HFFc6 (cell line): Measurements from ENCODE around the gene DCAF8. TPM values are rescaled to one million over a fixed set of nuclear protein-coding genes. Genes with fewer than 3 reads are reported as not detected.

Experiments
- DNase-seq: peaks from one replicate; pipeline ENCODE4 v3.0.0-alpha.2; 2018
- H3K27ac Mint-ChIP-seq: 2 replicates; pipeline ENCODE4 v1.8.0; 2020; ENCODE audit warnings: mild to moderate bottlenecking, mixed read lengths
- H3K27me3 Mint-ChIP-seq: 2 replicates; pipeline ENCODE4 v1.8.0; 2021; ENCODE audit warnings: mild to moderate bottlenecking, moderate library complexity, mixed read lengths; ENCODE audit not compliant: insufficient read depth
- H3K36me3 Mint-ChIP-seq: 2 replicates; pipeline ENCODE4 v1.8.0; 2021; ENCODE audit warnings: low read depth, mixed read lengths
- H3K4me1 Mint-ChIP-seq: 2 replicates; pipeline ENCODE4 v1.8.0; 2020; ENCODE audit warnings: low read depth, mixed read lengths
- H3K4me3 Mint-ChIP-seq: 2 replicates; pipeline ENCODE4 v1.8.0; 2020; ENCODE audit warnings: mild to moderate bottlenecking, moderate library complexity, mixed read lengths
- H3K9me3 Mint-ChIP-seq: 2 replicates; pipeline ENCODE4 v1.8.0; 2020; ENCODE audit warnings: mild to moderate bottlenecking, mixed read lengths
- total RNA-seq, 6 experiments: library from RNA; stranded (reverse); fragmentation: NEBNext Ultra II Directional; extraction: Animal tissue kit (Norgen Biotek cat#: 25700); gene quantifications; 2 replicates in 1 of 6; 3 replicates in 5 of 6; pipeline ENCODE4 v1.2.3, GENCODE V29; 2021
- TF ChIP-seq, protein P1 (sequence below): fragments of 200-600 bp; sonication (generic); IDR thresholded peaks from 2 replicates; pipeline ENCODE4 v1.5.0; 2021; ENCODE audit warnings: antibody characterized with exemption, mild to moderate bottlenecking

DCAF8 gene
- total RNA-seq, 6 experiments from 2014 or later: 65.9 to 73.0 (median 70.1) TPM

DNA sequence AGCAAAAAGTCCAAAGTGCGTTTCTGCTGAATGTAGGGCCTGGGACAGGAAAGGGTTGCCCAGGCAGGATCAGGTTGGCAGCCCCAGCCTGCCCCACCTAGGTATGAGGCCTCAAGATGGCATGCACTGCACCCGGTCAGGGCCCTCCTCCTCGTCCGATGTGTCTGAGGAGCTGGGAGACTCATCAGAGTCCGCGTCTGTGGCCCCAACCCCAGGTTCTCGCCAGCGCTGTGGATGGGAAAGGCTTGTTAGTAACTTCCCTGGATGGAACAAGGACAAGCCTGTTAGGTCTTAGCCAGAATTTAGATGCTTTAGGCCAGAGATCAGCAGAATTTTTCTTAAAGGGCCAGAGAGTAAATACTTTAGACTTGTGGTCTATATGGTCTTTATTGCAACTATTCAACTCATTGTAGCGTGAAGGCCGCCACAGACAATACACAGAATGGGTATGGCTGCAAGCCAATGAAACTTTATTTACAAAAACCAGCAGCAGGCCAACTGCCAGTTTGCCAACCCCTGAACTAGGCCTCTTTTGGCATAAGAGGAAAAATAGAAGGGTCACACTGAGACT, 44.8 kb downstream of the DCAF8 start:
- Mint-ChIP-seq H3K27ac (peak overlapping the region; percentile 90), H3K36me3 (peaks cover 40% of the 10 kb centered on the region), H3K9me3 (no peaks in the 10 kb centered on the region)

DNA sequence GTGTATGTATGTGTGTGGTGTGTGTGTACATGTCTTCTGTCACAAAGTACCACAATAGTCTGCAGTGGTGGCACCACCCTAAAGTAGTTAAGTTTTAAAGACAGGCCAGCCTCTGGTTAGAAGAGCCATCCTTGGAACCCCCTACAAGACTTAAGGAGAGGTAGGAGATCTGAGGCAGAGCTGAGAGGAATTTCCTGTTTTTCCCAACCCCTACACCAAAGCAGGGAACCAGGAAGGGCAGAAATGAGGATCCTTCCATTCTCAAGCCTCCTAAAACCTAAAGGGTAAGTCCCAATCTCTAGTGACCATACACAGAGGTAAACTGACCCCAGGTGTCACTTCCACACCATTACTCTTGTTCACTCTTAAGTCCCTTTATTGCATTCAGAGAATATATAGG, 46.0 kb downstream of the DCAF8 start:
- no peaks in the 10 kb centered on the region for H3K9me3 Mint-ChIP-seq
- H3K4me3 Mint-ChIP-seq: no peak overlapping the region
- peaks cover 7% of the 10 kb centered on the region for H3K27me3 Mint-ChIP-seq
- H3K36me3 Mint-ChIP-seq: peaks cover 51% of the 10 kb centered on the region
- no peak for DNase-seq
- peaks cover 74% of the 10 kb centered on the region for H3K4me1 Mint-ChIP-seq
- TF ChIP-seq, protein P1, sequence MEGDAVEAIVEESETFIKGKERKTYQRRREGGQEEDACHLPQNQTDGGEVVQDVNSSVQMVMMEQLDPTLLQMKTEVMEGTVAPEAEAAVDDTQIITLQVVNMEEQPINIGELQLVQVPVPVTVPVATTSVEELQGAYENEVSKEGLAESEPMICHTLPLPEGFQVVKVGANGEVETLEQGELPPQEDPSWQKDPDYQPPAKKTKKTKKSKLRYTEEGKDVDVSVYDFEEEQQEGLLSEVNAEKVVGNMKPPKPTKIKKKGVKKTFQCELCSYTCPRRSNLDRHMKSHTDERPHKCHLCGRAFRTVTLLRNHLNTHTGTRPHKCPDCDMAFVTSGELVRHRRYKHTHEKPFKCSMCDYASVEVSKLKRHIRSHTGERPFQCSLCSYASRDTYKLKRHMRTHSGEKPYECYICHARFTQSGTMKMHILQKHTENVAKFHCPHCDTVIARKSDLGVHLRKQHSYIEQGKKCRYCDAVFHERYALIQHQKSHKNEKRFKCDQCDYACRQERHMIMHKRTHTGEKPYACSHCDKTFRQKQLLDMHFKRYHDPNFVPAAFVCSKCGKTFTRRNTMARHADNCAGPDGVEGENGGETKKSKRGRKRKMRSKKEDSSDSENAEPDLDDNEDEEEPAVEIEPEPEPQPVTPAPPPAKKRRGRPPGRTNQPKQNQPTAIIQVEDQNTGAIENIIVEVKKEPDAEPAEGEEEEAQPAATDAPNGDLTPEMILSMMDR: no peak
- peak overlapping the region; percentile 79 for H3K27ac Mint-ChIP-seq

More for the DNA sequence above, 44.8 kb downstream of the DCAF8 start:
- Mint-ChIP-seq H3K27me3 (peaks cover 5% of the 10 kb centered on the region), H3K4me3 (no peak overlapping the region), H3K4me1 (peaks cover 70% of the 10 kb centered on the region)
- DNase-seq: no peak
- TF ChIP-seq, protein P1: no peak

DNA sequence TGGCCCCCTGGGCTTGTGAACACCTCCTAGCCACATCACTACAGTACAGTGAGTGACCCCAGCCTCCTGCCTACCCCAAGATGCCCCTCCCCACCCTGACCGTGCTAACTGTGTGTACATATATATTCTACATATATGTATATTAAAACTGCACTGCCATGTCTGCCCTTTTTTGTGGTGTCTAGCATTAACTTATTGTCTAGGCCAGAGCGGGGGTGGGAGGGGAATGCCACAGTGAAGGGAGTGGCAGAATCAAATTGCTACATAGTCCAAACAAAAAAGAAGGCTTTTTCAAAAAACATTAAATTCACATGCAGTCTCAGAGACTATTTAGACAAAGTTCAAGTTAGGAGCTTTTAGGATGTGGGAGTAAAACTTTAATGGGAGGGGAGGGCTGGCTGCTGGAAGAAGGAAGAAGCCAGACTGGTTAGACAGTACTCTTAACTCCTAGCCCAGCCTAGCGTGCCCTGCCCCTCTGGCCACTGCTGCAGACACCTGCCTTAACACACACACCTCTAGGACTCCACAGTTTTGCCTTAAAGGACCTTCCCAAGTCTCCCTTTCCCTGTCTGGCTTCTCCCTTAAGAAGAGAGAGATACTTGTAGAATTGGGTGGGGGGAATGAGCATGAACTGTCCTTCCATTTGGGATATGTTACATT, 47.7 kb downstream of the DCAF8 start:
- Mint-ChIP-seq H3K4me1 (peaks cover 83% of the 10 kb centered on the region), H3K9me3 (no peaks in the 10 kb centered on the region), H3K4me3 (no peak overlapping the region), H3K27me3 (peaks cover 10% of the 10 kb centered on the region), H3K36me3 (peaks cover 49% of the 10 kb centered on the region), H3K27ac (peak overlapping the region; percentile 79)
- DNase-seq: no peak
- TF ChIP-seq, protein P1: no peak

DNA sequence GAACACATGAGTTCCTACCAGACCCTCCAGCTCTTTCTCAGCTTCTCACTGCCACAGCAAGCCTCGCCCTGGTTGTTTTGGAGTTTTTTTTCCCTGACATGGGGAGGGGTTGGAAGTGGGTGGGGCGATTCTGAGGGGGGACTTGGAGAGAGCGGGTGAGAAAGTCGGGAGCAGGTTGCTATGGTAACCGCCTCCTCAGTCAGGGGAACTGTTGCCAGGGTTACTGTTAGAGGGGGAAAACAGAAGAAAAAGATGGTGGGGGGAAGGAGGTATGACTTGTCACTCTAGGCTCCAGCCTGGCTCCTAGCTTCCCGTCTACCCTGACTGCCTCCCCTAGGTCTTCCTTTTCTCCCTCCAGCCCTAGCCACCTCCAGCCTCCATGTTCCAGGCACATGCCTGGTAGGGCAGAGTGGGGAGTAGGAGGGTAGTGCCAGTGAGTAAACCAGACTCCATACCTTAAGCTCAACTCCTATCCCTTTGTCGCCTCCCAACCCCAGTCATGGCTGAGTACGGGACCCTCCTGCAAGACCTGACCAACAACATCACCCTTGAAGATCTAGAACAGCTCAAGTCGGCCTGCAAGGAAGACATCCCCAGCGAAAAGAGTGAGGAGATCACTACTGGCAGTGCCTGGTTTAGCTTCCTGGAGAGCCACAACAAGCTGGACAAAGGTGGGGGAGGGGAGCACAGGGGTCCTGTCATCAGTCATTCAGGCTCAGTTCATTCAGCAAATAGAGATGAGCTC, 51.1 kb downstream of the DCAF8 start:
- DNase-seq: no peak
- Mint-ChIP-seq H3K27ac (peak overlapping the region; percentile 90), H3K4me1 (peaks cover 83% of the 10 kb centered on the region), H3K27me3 (peaks cover 10% of the 10 kb centered on the region; the same call in 1 of the 2 replicates), H3K4me3 (no peak overlapping the region), H3K9me3 (no peaks in the 10 kb centered on the region), H3K36me3 (peaks cover 69% of the 10 kb centered on the region)
- TF ChIP-seq, protein P1: no peak

DNA sequence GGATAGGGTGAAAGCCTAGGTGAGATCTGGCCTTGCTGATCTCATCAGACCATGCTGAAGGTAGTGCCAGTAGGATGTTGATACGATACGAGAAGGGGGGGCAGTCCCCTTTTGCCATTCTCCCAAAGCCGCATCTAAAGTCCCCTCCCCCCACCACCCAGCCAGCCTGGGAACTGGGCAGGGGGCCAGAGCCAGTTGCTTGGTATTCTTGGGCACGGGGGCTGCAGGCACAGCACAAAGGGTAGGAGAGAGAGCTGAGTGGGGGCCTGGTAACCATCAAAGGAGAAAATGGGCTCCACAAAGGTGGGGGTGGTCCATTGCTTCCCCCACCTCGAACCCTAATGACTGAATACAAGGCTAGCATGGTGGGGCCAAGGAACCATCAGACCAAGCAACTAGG, 51.8 kb downstream of the DCAF8 start:
- Mint-ChIP-seq H3K27me3 (peaks cover 13% of the 10 kb centered on the region; the same call in 1 of the 2 replicates), H3K4me1 (peaks cover 78% of the 10 kb centered on the region), H3K9me3 (no peaks in the 10 kb centered on the region), H3K4me3 (no peak overlapping the region), H3K36me3 (peaks cover 63% of the 10 kb centered on the region), H3K27ac (peak overlapping the region; percentile 90)
- TF ChIP-seq, protein P1: no peak
- DNase-seq: no peak
